ENCODE data around the gene HSP90B1. TPM values are rescaled to one million over a fixed set of nuclear protein-coding genes. Genes with fewer than 3 reads are reported as not detected.

The HSP90B1 gene
- total and polyA plus RNA-seq, 2 of the 13 experiments (the other 11 are each of a cell fraction or from before 2014, with no cell fraction given), result 800 to 954 TPM

GRCh38 chr12:103965590-103966504, 35.6 kb downstream of the HSP90B1 start, which contains the start of gene TDG (continued):
- TF ChIP-seq E2F1 (CRISPR knock-in tag; IDR thresholded peaks at IDR 0.05), result peak; percentile 87
- peak; percentile 81; the same call in 1 of the 2 replicates for TF ChIP-seq THAP7 (CRISPR knock-in tag; IDR thresholded peaks at IDR 0.05)
- no peak for TF ChIP-seq ZNF7 (CRISPR knock-in tag; IDR thresholded peaks at IDR 0.05)
- TF ChIP-seq E2F5 (CRISPR knock-in tag; conservative IDR thresholded peaks at IDR 0.05), result no peak
- peak; percentile 87 for TF ChIP-seq HIC2 (CRISPR knock-in tag; IDR thresholded peaks at IDR 0.05; ENCODE audit: low read depth)
- peak; percentile 96 for TF ChIP-seq POGZ (CRISPR knock-in tag; IDR thresholded peaks at IDR 0.05)
- peak; percentile 96 for TF ChIP-seq DMAP1 (CRISPR knock-in tag; IDR thresholded peaks at IDR 0.05)
- TF ChIP-seq SP1 (IDR thresholded peaks at IDR 0.05), result no peak
- TF ChIP-seq SP1 (CRISPR knock-in tag; IDR thresholded peaks at IDR 0.05), result peak; percentile 60; the same call in 1 of the 2 replicates
- TF ChIP-seq THRA (CRISPR knock-in tag; IDR thresholded peaks at IDR 0.05; ENCODE audit: borderline replicate concordance), result peak; percentile 43; the same call in 1 of the 2 replicates
- TF ChIP-seq ZNF576 (CRISPR knock-in tag; IDR thresholded peaks at IDR 0.05), result peak; percentile 82; the same call in 1 of the 2 replicates
- peak; percentile 91 for TF ChIP-seq CSRNP1 (CRISPR knock-in tag; IDR thresholded peaks at IDR 0.05)
- peak; percentile 96 for TF ChIP-seq HDAC1 (CRISPR knock-in tag; IDR thresholded peaks at IDR 0.05)
- peak; percentile 71 for TF ChIP-seq MNT (IDR thresholded peaks at IDR 0.05)
